T-helper 2 cell treated with Interferon-gamma antibody and Interleukin-4, amounts not matched to agents 5 μg/mL and 100 μg/mL, for 36 hours (primary cell): ENCODE data around the gene CCL20.
"Not testable (repeated sequence)": the region's sequence is repeated elsewhere in the genome, so short reads cannot be mapped to it uniquely, and the experiment has no call there.

Experiments used
- DNase-seq: peaks from one replicate; pipeline ENCODE4 v3.0.0; 2021; ENCODE audit warnings: low spot score
- H3K27ac Mint-ChIP-seq: one replicate; pipeline ENCODE4 v1.8.0; 2021; ENCODE audit warnings: mild to moderate bottlenecking, mixed read lengths
- H3K27me3 Mint-ChIP-seq: one replicate; pipeline ENCODE4 v1.8.0; 2021; ENCODE audit warnings: low read depth, mixed read lengths
- H3K36me3 Mint-ChIP-seq: one replicate; pipeline ENCODE4 v1.8.0; 2021; ENCODE audit warnings: low read depth, mixed read lengths
- H3K4me1 Mint-ChIP-seq: one replicate; pipeline ENCODE4 v1.8.0; 2021; ENCODE audit warnings: low read depth, mixed read lengths
- H3K4me3 Mint-ChIP-seq: one replicate; pipeline ENCODE4 v1.8.0; 2022; ENCODE audit warnings: mild to moderate bottlenecking, moderate library complexity, mixed read lengths
- H3K9me3 Mint-ChIP-seq: one replicate; pipeline ENCODE4 v1.8.0; 2021; ENCODE audit warnings: mixed read lengths

CCL20 gene

GRCh38 chr2:227829337-227829736 lies 15.7 kb downstream of the CCL20 start:
- Mint-ChIP-seq H3K9me3 (no peaks in the 10 kb centered on the region), H3K27ac (no peak overlapping the region), H3K4me1 (no peaks in the 10 kb centered on the region), H3K36me3 (no peaks in the 10 kb centered on the region), H3K27me3 (no peaks in the 10 kb centered on the region), H3K4me3 (no peak overlapping the region)
- no peak for DNase-seq

- no peaks in the 10 kb centered on the region for H3K9me3 Mint-ChIP-seq
- DNase-seq = no peak
- no peaks in the 10 kb centered on the region for H3K36me3 Mint-ChIP-seq
- H3K27ac Mint-ChIP-seq = no peak overlapping the region
- peaks cover 3% of the 10 kb centered on the region for H3K27me3 Mint-ChIP-seq
- H3K4me1 Mint-ChIP-seq = no peaks in the 10 kb centered on the region
- H3K4me3 Mint-ChIP-seq = no peak overlapping the region
Observed at GRCh38 chr2:227834423-227834822, 20.8 kb downstream of the CCL20 start.

DNA sequence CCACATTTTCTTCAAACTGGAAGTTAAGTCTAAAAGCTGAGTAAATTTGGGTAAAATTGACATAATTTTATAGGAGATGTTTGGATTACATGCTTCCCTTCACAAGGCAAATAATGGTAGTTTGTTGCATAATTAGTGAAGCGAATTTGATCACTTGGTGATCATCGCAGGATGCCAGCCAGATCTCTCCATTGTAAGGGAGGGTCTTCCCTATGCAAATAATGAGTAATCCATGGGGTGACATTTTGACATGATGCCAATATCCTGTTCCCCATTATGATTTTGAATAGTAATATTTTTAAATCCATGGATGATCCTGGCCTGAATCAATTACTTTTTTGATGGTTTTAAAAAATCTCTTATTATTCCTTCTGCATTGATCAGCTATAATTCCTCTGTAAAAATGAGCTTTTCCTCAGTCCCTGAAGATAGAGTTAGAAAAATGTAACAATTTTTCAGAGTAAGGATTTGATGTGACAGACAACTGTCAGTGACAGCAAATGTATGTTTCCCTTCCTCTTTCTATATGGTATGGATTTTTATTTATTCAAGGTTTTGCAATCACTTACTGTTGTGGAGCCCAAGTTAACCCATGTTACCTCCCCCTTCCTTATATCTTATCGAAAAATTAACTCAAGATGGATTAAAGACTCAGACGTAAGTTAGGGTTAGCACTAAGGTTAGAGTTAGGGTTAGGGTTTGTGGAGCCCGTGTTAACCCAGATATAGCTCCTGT lies 21.4 kb downstream of the CCL20 start:
- DNase-seq = no peak
- no peaks in the 10 kb centered on the region for H3K36me3 Mint-ChIP-seq
- H3K4me1 Mint-ChIP-seq = no peaks in the 10 kb centered on the region
- H3K27ac Mint-ChIP-seq = no peak overlapping the region
- H3K4me3 Mint-ChIP-seq = no peak overlapping the region
- no peaks in the 10 kb centered on the region for H3K9me3 Mint-ChIP-seq
- H3K27me3 Mint-ChIP-seq = peaks cover 3% of the 10 kb centered on the region

DNA sequence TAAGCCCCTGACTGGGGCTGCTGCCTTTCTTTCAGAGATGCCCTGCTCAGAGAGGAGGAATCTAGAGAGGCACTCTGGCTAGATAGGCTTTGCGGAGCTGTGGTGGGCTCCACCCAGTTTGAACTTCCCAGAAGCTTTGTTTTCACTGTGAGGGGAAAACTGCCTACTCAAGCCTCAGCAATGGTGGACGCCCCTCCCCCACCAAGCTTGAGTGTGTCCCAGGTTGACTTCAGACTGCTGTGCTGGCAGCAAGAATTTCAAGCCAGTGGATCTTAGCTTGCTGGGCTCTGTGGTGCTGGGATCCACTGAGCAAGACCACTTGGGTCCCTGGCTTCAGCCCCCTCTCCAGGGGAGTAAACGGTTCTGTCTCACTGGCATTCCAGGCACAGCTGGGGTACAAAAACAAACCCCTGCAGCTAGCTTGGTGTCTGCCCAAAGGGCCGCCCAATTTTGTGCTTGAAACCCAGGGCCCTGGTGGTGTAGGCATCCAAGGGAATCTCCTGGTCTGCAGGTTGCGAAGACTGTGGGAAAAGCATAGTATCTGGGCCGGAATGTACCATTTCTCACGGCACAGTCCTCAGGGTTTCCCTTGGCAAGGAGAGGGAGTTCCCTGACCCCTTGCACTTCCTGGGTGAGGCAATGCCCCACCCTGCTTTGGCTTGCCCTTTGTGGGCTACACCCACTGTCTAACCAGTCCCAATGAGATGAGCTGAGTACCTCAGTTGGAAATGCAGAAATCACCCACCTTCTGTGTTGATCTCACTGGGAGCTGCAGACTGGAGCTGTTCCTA lies 25.9 kb downstream of the CCL20 start:
- H3K36me3 Mint-ChIP-seq, H3K4me1 Mint-ChIP-seq, H3K9me3 Mint-ChIP-seq, DNase-seq, H3K27me3 Mint-ChIP-seq, H3K27ac Mint-ChIP-seq, H3K4me3 Mint-ChIP-seq: not testable (repeated sequence)

DNA sequence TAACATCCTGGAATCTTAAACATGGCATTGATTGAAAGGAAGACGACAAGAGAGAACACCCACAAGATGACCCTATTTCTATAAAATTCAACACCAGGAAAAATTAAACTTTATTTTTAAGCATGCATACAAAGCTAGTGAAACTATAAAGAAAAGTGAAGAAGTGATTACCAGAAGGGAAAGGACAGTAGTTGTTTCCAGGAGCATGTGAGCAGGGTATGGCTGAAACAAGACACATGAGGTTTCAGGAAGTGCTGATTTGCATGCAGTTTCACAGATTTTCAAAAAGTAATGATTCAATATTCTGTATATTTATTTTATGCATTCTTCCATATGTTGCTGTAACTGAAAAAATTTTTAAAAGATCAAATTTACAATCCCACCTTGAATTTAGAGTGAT lies 33.2 kb downstream of the CCL20 start:
- Mint-ChIP-seq H3K27me3 (no peaks in the 10 kb centered on the region), H3K4me3 (no peak overlapping the region)

GRCh38 chr2:227848146-227848545 lies 34.5 kb downstream of the CCL20 start:
- Mint-ChIP-seq H3K4me3 (no peak overlapping the region), H3K4me1 (no peaks in the 10 kb centered on the region), H3K27ac (no peak overlapping the region), H3K36me3 (no peaks in the 10 kb centered on the region), H3K27me3 (no peaks in the 10 kb centered on the region), H3K9me3 (no peaks in the 10 kb centered on the region)
- DNase-seq = no peak

More for the DNA sequence above, 33.2 kb downstream of the CCL20 start:
- no peaks in the 10 kb centered on the region for H3K4me1 Mint-ChIP-seq
- no peak for DNase-seq
- no peaks in the 10 kb centered on the region for H3K36me3 Mint-ChIP-seq
- H3K9me3 Mint-ChIP-seq = no peaks in the 10 kb centered on the region
- no peak overlapping the region for H3K27ac Mint-ChIP-seq

GRCh38 chr2:227848586-227848985 lies 34.9 kb downstream of the CCL20 start:
- no peak for DNase-seq
- no peaks in the 10 kb centered on the region for H3K4me1 Mint-ChIP-seq
- no peak overlapping the region for H3K27ac Mint-ChIP-seq
- H3K27me3 Mint-ChIP-seq = no peaks in the 10 kb centered on the region
- H3K4me3 Mint-ChIP-seq = no peak overlapping the region
- H3K9me3 Mint-ChIP-seq = no peaks in the 10 kb centered on the region
- no peaks in the 10 kb centered on the region for H3K36me3 Mint-ChIP-seq

DNA sequence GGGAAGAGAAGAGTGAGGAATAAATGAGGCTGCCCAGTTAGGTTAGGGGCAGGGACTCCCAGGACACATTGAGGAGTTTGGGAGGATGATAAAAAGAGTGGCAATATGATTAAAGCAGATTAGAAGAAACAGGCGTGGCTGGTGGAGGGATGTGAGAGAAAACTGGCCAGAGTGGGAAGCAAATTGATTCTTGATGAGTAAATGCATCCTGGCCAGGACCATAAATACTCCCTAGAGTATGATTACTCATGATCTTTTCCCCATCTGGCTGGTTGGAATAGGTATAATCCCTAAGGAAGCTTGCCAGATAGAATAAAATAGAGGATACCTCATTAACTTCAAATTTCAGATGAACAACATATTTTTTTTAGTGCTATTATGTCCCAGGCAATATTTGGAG lies 36.3 kb downstream of the CCL20 start:
- no peaks in the 10 kb centered on the region for H3K27me3 Mint-ChIP-seq
- H3K9me3 Mint-ChIP-seq = no peaks in the 10 kb centered on the region
- H3K4me3 Mint-ChIP-seq = no peak overlapping the region
- H3K27ac Mint-ChIP-seq = no peak overlapping the region
- H3K4me1 Mint-ChIP-seq = no peaks in the 10 kb centered on the region
- no peaks in the 10 kb centered on the region for H3K36me3 Mint-ChIP-seq
- DNase-seq = no peak

- H3K9me3 Mint-ChIP-seq = no peaks in the 10 kb centered on the region
- H3K27me3 Mint-ChIP-seq = no peaks in the 10 kb centered on the region
- no peak overlapping the region for H3K4me3 Mint-ChIP-seq
- no peak for DNase-seq
- no peak overlapping the region for H3K27ac Mint-ChIP-seq
- no peaks in the 10 kb centered on the region for H3K36me3 Mint-ChIP-seq
- H3K4me1 Mint-ChIP-seq = no peaks in the 10 kb centered on the region
Observed at GRCh38 chr2:227853204-227853629, 39.6 kb downstream of the CCL20 start.

DNA sequence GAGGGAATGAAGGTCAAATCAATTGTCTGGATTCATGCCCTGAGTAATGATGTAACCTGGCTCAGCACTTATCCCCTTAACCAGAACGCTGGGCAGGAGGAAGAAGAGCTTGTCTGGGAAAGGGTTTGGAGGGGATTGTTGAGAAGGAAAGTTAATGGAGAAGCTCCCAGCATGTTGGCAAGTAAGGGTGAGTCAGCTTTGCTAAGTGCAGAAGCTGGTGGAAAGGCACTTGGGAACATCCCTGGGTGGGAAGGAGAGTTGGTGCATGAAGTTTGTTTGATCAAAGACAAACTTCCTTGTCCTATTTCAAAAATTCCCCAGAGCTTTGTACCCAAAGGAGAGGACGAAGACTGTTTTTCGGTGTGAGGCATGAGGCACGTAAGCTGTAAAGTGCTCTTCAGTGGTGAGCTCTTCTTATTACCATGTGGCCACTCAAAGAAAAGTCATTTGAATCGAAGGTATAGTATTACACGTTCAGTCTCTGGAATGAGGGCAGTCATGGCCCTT lies 40.2 kb downstream of the CCL20 start:
- no peaks in the 10 kb centered on the region for H3K4me1 Mint-ChIP-seq
- no peak for DNase-seq
- no peak overlapping the region for H3K27ac Mint-ChIP-seq
- no peaks in the 10 kb centered on the region for H3K27me3 Mint-ChIP-seq
- H3K36me3 Mint-ChIP-seq = no peaks in the 10 kb centered on the region
- H3K9me3 Mint-ChIP-seq = no peaks in the 10 kb centered on the region
- no peak overlapping the region for H3K4me3 Mint-ChIP-seq

- no peaks in the 10 kb centered on the region for H3K4me1 Mint-ChIP-seq
- no peaks in the 10 kb centered on the region for H3K36me3 Mint-ChIP-seq
- no peaks in the 10 kb centered on the region for H3K9me3 Mint-ChIP-seq
- no peak overlapping the region for H3K27ac Mint-ChIP-seq
- no peak for DNase-seq
- no peak overlapping the region for H3K4me3 Mint-ChIP-seq
- H3K27me3 Mint-ChIP-seq = no peaks in the 10 kb centered on the region
Observed at GRCh38 chr2:227855440-227855839, 41.8 kb downstream of the CCL20 start.

DNA sequence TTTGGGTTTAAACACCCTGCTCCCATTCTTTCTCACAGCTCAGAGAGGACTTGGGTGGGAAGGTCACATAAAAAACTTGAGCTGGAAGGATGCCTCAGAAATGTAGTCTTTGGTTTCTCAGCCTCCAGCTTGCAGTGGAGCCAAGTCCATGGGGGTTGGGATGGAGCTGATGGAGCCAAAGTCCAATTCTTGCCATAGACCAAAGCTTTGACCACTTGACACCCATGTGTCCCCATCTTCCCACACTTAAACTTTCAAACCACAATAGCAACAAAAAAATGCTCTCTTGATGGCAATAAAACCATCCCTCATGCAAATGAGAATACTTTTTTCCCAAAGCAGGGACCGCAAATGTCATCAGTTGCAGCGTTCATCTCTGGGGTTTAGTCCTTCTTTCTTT lies 43.1 kb downstream of the CCL20 start:
- H3K4me3 Mint-ChIP-seq = no peak overlapping the region
- DNase-seq = no peak
- H3K4me1 Mint-ChIP-seq = no peaks in the 10 kb centered on the region
- no peaks in the 10 kb centered on the region for H3K9me3 Mint-ChIP-seq
- no peak overlapping the region for H3K27ac Mint-ChIP-seq
- no peaks in the 10 kb centered on the region for H3K27me3 Mint-ChIP-seq
- no peaks in the 10 kb centered on the region for H3K36me3 Mint-ChIP-seq

DNA sequence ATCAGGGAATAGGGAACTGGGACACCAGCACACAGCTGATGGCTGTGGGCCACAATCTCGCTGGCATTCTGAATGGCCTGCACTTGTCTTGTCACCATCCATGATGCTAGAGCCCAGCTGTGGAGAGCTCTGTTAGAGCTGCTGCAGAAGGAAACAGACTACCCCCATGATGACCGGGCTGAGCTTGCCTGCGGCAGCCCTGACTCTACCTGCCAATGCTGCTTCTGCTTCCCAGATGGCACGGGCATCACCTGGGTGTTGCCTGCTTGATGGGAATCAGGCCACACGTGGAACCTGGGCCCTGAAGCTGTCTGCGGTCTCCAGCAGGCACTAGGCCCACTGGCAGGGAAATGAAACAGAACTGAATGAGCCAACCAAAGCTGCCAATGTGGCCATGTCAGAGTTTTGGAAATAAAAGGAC lies 46.6 kb downstream of the CCL20 start:
- Mint-ChIP-seq H3K4me1 (no peaks in the 10 kb centered on the region), H3K4me3 (no peak overlapping the region), H3K27me3 (no peaks in the 10 kb centered on the region), H3K9me3 (no peaks in the 10 kb centered on the region), H3K27ac (no peak overlapping the region), H3K36me3 (no peaks in the 10 kb centered on the region)
- no peak for DNase-seq

DNA sequence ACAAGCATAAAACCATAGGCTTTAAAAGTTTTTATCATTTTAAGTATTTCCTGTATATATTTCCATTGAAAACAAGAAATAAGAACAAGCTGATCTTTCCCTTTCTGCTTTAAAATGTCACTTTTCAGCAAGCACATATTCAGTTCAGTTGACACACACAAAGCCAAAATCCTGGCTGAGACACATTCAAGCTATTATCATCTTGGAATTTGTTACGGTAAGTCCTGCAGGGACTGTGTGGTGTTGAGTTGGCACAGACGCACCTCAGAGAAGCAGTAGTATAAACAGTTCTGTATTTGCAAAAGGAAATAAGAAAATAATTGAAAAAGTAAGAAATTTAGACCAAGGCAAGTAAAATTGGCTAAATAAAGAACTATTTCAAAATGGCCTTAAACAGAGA lies 47.4 kb downstream of the CCL20 start:
- Mint-ChIP-seq H3K27ac (no peak overlapping the region), H3K36me3 (no peaks in the 10 kb centered on the region), H3K9me3 (no peaks in the 10 kb centered on the region), H3K27me3 (no peaks in the 10 kb centered on the region), H3K4me1 (no peaks in the 10 kb centered on the region), H3K4me3 (no peak overlapping the region)
- DNase-seq = no peak
